ENCODE results near the gene NRXN3.

Gene NRXN3

GRCh38 chr14:79708426-79709388 is 1538.5 kb downstream of the NRXN3 start:
- in situ Hi-C loops (cut with HindIII; ENCODE audit: low pct_ligation_motif_present, low pct_unique_long_range_greater_than_20kb, low sequenced_read_pairs), result no loop called here
- DNase-seq, result no peak

GRCh38 chr14:79709573-79709972 is 1539.4 kb downstream of the NRXN3 start:
- in situ Hi-C loops (cut with HindIII; ENCODE audit: low pct_ligation_motif_present, low pct_unique_long_range_greater_than_20kb, low sequenced_read_pairs), result no loop called here
- no peak for DNase-seq

GRCh38 chr14:79712302-79712950 is 1542.3 kb downstream of the NRXN3 start:
- in situ Hi-C loops (cut with HindIII; ENCODE audit: low pct_ligation_motif_present, low pct_unique_long_range_greater_than_20kb, low sequenced_read_pairs), result no loop called here
- DNase-seq, result no peak

GRCh38 chr14:79721399-79722084 is 1551.4 kb downstream of the NRXN3 start:
- DNase-seq, result no peak
- in situ Hi-C loops (cut with HindIII; ENCODE audit: low pct_ligation_motif_present, low pct_unique_long_range_greater_than_20kb, low sequenced_read_pairs), result no loop called here

- in situ Hi-C loops (cut with HindIII; ENCODE audit: low pct_ligation_motif_present, low pct_unique_long_range_greater_than_20kb, low sequenced_read_pairs), result no loop called here
- no peak for DNase-seq
These were observed 1555.0 kb downstream of the NRXN3 start for GRCh38 chr14:79724934-79725717.

- DNase-seq, result no peak
- in situ Hi-C loops (cut with HindIII; ENCODE audit: low pct_ligation_motif_present, low pct_unique_long_range_greater_than_20kb, low sequenced_read_pairs), result no loop called here
These were observed 1557.7 kb downstream of the NRXN3 start for GRCh38 chr14:79727900-79728299.

- in situ Hi-C loops (cut with HindIII; ENCODE audit: low pct_ligation_motif_present, low pct_unique_long_range_greater_than_20kb, low sequenced_read_pairs), result no loop called here
- DNase-seq, result no peak
These were observed 1558.2 kb downstream of the NRXN3 start for GRCh38 chr14:79728331-79728730.

GRCh38 chr14:79729731-79730130 is 1559.6 kb downstream of the NRXN3 start:
- in situ Hi-C loops (cut with HindIII; ENCODE audit: low pct_ligation_motif_present, low pct_unique_long_range_greater_than_20kb, low sequenced_read_pairs), result no loop called here

GRCh38 chr14:79730196-79730595 is 1560.0 kb downstream of the NRXN3 start:
- in situ Hi-C loops (cut with HindIII; ENCODE audit: low pct_ligation_motif_present, low pct_unique_long_range_greater_than_20kb, low sequenced_read_pairs), result no loop called here
- DNase-seq, result no peak

More at GRCh38 chr14:79729731-79730130, 1559.6 kb downstream of the NRXN3 start:
- DNase-seq, result no peak

GRCh38 chr14:79730953-79731352 is 1560.8 kb downstream of the NRXN3 start:
- no peak for DNase-seq

GRCh38 chr14:79732911-79733655 is 1562.9 kb downstream of the NRXN3 start:
- DNase-seq, result no peak
- in situ Hi-C loops (cut with HindIII; ENCODE audit: low pct_ligation_motif_present, low pct_unique_long_range_greater_than_20kb, low sequenced_read_pairs), result no loop called here

More at GRCh38 chr14:79730953-79731352, 1560.8 kb downstream of the NRXN3 start:
- in situ Hi-C loops (cut with HindIII; ENCODE audit: low pct_ligation_motif_present, low pct_unique_long_range_greater_than_20kb, low sequenced_read_pairs), result no loop called here

- in situ Hi-C loops (cut with HindIII; ENCODE audit: low pct_ligation_motif_present, low pct_unique_long_range_greater_than_20kb, low sequenced_read_pairs), result no loop called here
- no peak for DNase-seq
These were observed 1564.0 kb downstream of the NRXN3 start for GRCh38 chr14:79734151-79734550.

GRCh38 chr14:79734656-79735055 is 1564.5 kb downstream of the NRXN3 start:
- DNase-seq, result no peak
- in situ Hi-C loops (cut with HindIII; ENCODE audit: low pct_ligation_motif_present, low pct_unique_long_range_greater_than_20kb, low sequenced_read_pairs), result no loop called here

- in situ Hi-C loops (cut with HindIII; ENCODE audit: low pct_ligation_motif_present, low pct_unique_long_range_greater_than_20kb, low sequenced_read_pairs), result no loop called here
- DNase-seq, result no peak
These were observed 1564.9 kb downstream of the NRXN3 start for GRCh38 chr14:79735121-79735520.

GRCh38 chr14:79740066-79740601 is 1570.0 kb downstream of the NRXN3 start:
- in situ Hi-C loops (cut with HindIII; ENCODE audit: low pct_ligation_motif_present, low pct_unique_long_range_greater_than_20kb, low sequenced_read_pairs), result no loop called here
- DNase-seq, result no peak

GRCh38 chr14:79742142-79742541 is 1572.0 kb downstream of the NRXN3 start:
- in situ Hi-C loops (cut with HindIII; ENCODE audit: low pct_ligation_motif_present, low pct_unique_long_range_greater_than_20kb, low sequenced_read_pairs), result no loop called here
- DNase-seq, result no peak

- in situ Hi-C loops (cut with HindIII; ENCODE audit: low pct_ligation_motif_present, low pct_unique_long_range_greater_than_20kb, low sequenced_read_pairs), result no loop called here
- DNase-seq, result no peak
These were observed 1574.9 kb downstream of the NRXN3 start for GRCh38 chr14:79745046-79745445.

- in situ Hi-C loops (cut with HindIII; ENCODE audit: low pct_ligation_motif_present, low pct_unique_long_range_greater_than_20kb, low sequenced_read_pairs), result no loop called here
These were observed 1578.9 kb downstream of the NRXN3 start for GRCh38 chr14:79749065-79749464.

More at GRCh38 chr14:79749065-79749464, 1578.9 kb downstream of the NRXN3 start:
- no peak for DNase-seq

All from ACHN (cell line).